ENCODE results near the gene IL6R.

IL6R gene

GRCh38 chr1:154446789-154447188 is 41.6 kb downstream of the IL6R start:
- FAIRE-seq (no peak), DNase-seq (ENCODE audit: insufficient read length, low spot score) (no peak)

- FAIRE-seq (no peak), DNase-seq (ENCODE audit: insufficient read length, low spot score) (no peak)
These were observed 43.2 kb downstream of the IL6R start for GRCh38 chr1:154448331-154448811.

- FAIRE-seq (no peak), DNase-seq (ENCODE audit: insufficient read length, low spot score) (no peak)
These were observed 48.0 kb downstream of the IL6R start for GRCh38 chr1:154453161-154453560.

DNA sequence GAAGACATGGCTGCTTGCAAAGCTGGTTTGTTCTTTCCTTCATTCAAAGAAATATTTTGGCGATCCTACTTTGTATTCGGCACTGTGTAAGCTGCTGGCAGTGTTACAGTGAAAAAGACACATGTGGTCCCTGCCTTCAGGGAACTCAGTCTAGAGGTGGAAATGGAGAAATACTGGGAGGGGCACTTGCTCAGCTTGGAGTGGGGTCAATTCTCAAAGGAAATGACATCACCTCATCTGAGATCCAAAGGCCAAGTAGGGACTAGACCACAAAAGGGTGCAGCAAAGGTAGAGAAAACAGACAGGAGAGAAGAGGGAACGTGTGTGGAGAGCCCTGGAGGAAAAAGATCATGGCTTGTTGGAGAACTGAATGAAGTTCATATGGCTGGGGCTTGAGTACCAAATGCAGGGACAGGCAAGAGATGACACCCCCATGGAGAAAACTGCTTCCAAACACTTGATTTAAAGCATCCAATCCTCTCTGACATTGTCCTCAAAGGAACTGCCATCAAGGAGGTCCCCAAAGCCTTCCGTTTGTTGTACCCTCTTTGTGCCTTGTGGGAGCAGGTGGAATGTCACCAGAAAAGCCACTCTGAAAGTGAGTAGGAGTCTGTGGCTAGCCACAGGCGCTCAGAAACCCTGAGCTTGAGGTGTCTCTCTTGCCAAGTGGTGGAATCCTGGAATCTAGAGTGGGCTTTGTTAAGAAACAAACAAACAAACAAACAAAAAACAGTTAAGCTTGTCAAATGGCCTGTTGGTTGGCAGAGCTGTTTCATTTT is 48.6 kb downstream of the IL6R start:
- FAIRE-seq (no peak), DNase-seq (ENCODE audit: insufficient read length, low spot score) (peak; percentile 39)

GRCh38 chr1:154454386-154455120 is 49.4 kb downstream of the IL6R start:
- FAIRE-seq = no peak
- no peak for DNase-seq (ENCODE audit: insufficient read length, low spot score)

DNA sequence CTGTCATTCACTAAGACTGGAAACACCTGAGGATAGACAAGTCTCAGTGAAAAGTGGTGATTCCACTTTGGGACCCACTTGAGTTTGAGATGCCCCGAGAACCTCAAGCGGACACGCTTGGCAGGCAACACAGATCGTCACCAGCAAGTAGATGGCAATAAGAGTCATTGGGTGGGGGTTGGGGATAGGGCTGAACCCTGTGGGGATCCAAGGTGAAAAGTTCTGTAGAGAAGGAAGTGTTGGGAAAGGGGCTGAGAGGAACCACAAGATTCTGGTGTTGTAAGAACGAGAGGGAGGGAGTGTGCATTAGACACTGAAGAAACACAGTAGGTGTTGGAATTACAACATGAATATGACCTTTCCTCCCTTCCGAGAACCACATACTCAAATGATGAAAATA is 51.5 kb downstream of the IL6R start:
- no peak for DNase-seq (ENCODE audit: insufficient read length, low spot score)

DNA sequence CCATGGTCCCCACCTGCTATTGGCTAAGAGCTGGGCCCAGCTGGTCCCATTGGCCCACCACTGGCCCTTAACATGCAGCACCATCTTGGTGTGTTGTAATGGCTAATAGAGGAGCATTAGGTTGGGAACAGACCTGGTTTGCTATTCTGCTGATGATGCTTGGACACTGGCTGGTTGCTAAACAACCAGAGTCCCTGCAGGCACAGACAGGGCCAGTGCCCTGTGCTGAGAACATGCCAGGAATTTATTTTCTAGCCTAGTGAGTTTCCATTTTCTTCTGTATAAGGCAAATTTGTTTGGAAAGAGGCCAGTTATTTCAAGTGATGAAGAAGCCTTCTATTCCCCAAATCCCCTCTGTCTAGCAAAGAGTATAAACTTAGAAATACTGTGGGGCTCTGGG is 53.9 kb downstream of the IL6R start:
- no peak for FAIRE-seq
- DNase-seq (ENCODE audit: insufficient read length, low spot score) = no peak

More for the DNA sequence above, 51.5 kb downstream of the IL6R start:
- no peak for FAIRE-seq

GRCh38 chr1:154460695-154461260 is 55.6 kb downstream of the IL6R start:
- DNase-seq (ENCODE audit: insufficient read length, low spot score) (no peak), FAIRE-seq (no peak)

GRCh38 chr1:154463512-154463990 is 58.4 kb downstream of the IL6R start:
- DNase-seq (ENCODE audit: insufficient read length, low spot score) = no peak
- FAIRE-seq = no peak

GRCh38 chr1:154465621-154466195 is 60.6 kb downstream of the IL6R start:
- no peak for FAIRE-seq

GRCh38 chr1:154466206-154466605 is 61.1 kb downstream of the IL6R start:
- FAIRE-seq = no peak
- no peak for DNase-seq (ENCODE audit: insufficient read length, low spot score)

More at GRCh38 chr1:154465621-154466195, 60.6 kb downstream of the IL6R start:
- DNase-seq (ENCODE audit: insufficient read length, low spot score) = no peak

- DNase-seq (ENCODE audit: insufficient read length, low spot score) (no peak), FAIRE-seq (no peak)
These were observed 61.8 kb downstream of the IL6R start for GRCh38 chr1:154466921-154467417.

GRCh38 chr1:154467434-154468102 is 62.4 kb downstream of the IL6R start:
- no peak for DNase-seq (ENCODE audit: insufficient read length, low spot score)

GRCh38 chr1:154468535-154469250 is 63.5 kb downstream of the IL6R start:
- FAIRE-seq = no peak
- DNase-seq (ENCODE audit: insufficient read length, low spot score) = no peak

More at GRCh38 chr1:154467434-154468102, 62.4 kb downstream of the IL6R start:
- FAIRE-seq = no peak

DNA sequence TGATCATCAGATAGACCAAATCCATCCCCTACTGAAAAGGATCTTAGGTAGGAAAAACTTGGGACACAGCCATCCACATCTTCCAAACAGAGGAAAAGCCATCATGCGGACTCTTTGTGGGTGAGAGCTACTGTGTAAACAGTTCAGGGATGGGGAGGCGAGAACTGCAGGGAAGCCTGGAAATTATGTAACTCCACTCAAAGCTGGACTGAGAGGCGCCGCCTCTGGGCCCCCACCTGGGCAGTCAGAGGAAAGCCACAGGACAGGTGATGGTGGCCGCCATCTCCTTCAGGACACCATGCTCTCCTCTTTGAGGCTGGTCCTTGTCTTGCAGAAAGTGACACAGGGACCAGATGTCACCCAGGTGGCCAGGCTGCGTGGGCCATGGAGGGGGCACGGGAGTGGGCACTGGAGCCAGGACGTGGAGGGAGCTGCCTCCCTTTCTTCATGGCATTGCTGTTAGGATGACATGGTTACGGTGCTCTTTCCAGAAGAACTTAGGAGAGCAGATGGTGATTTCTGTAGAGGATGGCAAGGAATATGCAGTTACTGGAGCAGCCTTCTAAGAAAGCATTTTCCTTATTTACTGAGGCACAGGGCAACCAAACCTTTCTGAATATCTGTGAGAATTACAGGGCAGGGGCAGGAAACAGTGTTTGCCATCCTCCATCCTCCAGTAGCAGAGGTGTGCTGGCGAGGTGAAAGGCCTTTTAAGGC is 64.9 kb downstream of the IL6R start:
- DNase-seq (ENCODE audit: insufficient read length, low spot score) = no peak
- FAIRE-seq = no peak

DNA sequence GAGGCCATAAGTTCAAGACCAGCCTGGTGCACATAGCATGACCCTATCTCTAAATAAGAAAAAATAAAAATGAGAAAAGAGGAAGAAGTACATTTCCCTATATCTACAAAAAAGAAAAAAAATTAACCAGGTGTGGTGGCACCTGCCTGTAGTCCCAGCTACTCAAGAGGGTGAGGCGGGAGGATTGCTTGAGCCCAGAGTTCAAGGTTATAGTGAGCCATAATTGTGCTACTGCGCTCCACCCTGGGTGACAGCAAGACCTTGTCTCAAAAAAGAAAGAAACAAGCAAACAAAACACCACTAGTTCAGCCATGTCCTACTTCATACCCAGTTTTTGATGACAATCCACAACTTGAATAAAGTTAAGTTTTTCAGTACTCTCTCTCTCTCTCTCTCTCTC is 66.2 kb downstream of the IL6R start:
- DNase-seq (ENCODE audit: insufficient read length, low spot score) = no peak
- no peak for FAIRE-seq

- DNase-seq (ENCODE audit: insufficient read length, low spot score) (peak; percentile 20), FAIRE-seq (no peak)
These were observed 69.7 kb downstream of the IL6R start for GRCh38 chr1:154474802-154475201.

DNA sequence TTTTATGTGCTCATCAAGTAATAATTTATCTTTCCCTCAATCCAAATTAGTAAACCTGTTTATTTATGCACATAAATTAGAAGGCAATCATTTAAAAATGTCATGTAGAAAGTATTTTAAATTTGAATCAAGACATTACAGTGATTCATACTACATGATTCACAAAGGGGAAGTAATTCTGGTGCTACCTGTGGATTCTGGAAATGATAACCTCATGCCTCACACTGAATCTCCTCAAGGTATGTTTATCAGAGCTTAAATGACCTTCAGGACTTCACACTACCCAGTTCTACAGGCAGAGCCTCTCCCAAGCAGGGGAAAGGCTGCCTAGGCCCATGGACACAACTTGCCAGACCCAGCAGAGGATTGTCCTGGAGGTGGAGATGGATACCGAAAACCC is 71.6 kb downstream of the IL6R start:
- DNase-seq (ENCODE audit: insufficient read length, low spot score) (no peak), FAIRE-seq (no peak)

GRCh38 chr1:154478013-154478412 is 72.9 kb downstream of the IL6R start:
- FAIRE-seq (no peak), DNase-seq (ENCODE audit: insufficient read length, low spot score) (no peak)

Measured in HTR-8/SVneo (cell line).